HG03575 (cell line): ENCODE data around the gene RXRG.
"Not testable (repeated sequence)": the region's sequence is repeated elsewhere in the genome, so short reads cannot be mapped to it uniquely, and the experiment has no call there.

Experiments used
- ATAC-seq: cut with Tn5 transposase; IDR thresholded peaks from one replicate; pipeline ENCODE4 v1.9.1; 2021; ENCODE audit not compliant: unreplicated experiment, insufficient number of reproducible peaks, low FRiP score; ENCODE audit errors: extremely low read depth

RXRG gene

GRCh38 chr1:165444897-165445370 is at the start of gene RXRG:
TSS of gene RXRG (minus strand) at chr1:165445126. CDS start at chr1:165444893, 233 bp downstream.
- ATAC-seq, result no peak

- ATAC-seq, result no peak
Observed at GRCh38 chr1:165492845-165493373, 48.0 kb upstream of the RXRG start.

GRCh38 chr1:165490175-165490574 is 45.2 kb upstream of the RXRG start:
- no peak for ATAC-seq

- ATAC-seq, result no peak
Observed at GRCh38 chr1:165487921-165488320, 43.0 kb upstream of the RXRG start.

- no peak for ATAC-seq
Observed at GRCh38 chr1:165486663-165487062, 41.7 kb upstream of the RXRG start.

GRCh38 chr1:165485716-165486115 is 40.8 kb upstream of the RXRG start:
- ATAC-seq, result no peak

- no peak for ATAC-seq
Observed at GRCh38 chr1:165484532-165484931, 39.6 kb upstream of the RXRG start.

DNA sequence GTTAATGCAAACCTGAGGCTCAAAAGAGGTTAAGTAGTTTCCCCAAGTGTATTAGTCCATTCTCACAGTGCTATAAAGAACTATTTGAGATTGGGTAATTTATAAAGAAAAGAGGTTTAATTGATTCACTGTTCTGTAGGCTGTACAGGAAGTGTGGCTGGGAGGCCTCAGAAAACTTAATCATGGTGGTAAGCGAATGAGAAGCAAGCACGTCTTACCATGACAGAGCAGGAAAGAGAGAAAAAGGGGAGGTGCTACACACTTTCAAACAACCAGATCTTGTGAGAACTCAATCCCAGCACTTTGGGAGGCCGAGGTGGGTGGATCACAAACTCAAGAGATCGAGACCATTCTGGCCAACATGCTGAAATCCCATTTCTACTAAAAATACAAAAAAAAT is 38.5 kb upstream of the RXRG start:
- ATAC-seq, result no peak

DNA sequence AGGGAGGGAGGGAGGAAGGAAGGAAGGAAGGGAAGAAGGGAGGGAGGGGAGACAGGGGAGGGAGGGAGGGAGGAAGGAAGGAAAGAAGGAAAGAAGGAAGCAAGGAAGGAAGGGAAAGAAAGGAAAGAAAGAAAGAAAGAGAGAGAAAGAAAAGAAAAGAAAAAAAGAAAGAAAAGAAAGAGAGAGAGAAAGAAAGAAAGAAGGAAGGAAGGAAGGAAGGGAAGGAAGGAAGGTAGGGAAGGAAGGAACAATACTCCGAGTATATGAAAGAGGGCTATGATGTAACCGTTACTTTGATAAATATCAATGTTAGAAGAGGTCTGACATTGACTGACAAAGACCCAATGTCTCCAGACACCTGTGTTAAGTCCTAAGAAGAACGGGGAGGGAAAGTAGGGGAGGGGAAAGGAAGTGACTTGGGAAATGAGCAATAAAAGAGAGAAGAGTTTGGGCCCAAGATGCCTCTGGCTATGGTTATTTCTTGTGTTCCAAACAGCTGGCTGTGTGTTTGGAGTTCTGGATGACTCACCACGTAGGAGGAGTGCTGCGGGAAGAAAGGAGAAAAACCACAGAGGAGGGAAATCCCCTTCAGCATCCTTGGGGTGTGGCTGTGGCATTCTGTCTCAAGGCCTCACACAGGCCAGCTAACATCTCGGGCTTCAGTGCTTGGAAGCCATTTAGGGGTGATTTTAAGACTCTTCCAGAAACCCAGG is 37.0 kb upstream of the RXRG start:
- no peak for ATAC-seq

DNA sequence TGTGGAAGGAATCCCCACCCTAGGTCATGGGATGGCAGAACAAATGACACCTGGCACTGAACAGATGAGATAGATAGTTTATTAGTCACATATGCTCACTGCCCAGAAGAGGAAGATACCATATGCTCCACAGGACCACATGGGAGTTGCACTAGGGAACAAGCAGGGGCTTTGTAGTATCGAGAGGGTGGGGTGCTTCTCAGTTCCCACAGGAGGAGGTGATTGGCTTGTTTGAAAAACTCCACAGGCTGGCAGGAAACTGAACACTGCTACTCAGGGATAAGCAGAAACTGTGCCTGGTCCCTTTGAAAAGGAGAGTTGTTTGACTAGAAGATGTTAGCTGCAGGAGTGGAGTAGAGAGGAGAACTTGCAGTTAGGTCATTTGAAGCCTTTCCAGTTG is 31.9 kb upstream of the RXRG start:
- ATAC-seq, result no peak

GRCh38 chr1:165474196-165474595 is 29.3 kb upstream of the RXRG start:
- ATAC-seq, result no peak

GRCh38 chr1:165473081-165473480 is 28.2 kb upstream of the RXRG start:
- no peak for ATAC-seq

DNA sequence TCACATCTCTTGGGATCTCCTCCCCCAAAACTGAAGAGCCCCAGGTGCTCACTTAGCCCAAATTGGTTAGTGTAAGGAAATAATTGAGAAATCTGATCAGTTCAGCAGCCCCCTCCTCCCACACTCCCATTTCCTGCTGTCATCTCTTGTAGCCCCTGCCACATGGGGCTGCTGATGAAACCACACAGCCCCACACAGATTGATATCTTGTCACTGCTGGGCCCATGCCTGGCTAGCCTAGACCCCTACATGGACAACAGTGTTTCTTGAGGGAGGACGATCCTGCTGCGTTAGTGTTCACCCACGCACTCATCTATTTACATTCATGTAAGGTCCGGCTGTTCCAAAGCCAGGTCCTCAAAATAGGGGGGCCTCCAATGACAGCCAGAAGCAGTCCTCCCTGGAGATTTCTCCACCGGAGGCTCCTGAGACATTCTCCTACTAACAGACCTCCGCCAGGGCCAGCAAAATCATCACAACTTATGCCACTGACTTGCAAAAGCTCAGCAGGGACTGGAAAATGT is 23.9 kb upstream of the RXRG start:
- ATAC-seq, result no peak

DNA sequence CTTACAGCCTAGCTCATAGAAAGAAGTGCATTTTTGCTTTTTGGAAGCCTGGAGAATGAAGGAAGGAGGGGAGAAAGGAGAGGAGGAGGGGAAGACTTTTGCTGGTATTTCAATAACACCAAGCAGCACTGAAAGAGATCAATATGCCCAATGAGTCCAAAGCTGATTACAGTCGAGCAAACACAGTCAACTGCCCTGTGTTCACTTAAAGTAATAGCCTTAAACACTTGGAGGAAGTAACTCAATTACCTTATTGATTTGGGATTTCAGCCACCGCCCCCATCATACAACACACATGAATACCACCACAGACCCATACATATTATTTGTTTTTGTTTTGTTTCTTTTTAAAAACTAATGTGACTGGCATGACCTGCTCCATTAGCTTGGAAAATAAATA is 23.3 kb upstream of the RXRG start:
- ATAC-seq, result no peak

DNA sequence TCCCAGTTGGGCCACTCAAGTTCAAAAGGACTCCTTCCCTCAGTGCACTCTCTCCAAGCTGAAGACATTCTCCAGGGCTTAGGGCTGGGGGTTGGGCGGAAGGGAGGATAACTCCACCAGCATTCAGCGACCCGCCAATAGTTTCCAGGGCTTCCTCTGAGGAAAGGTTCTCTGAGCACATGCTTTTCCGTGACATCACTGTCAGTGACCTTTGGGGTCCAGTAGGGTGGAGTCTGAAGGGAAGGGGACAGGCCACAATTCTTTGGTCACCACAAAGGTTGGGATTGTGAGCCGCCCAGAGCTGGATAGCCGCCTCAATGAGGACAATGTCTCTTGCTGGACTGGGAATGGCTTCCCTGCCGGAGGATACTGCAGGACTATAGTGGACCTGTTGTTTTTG is 22.8 kb upstream of the RXRG start:
- no peak for ATAC-seq

- no peak for ATAC-seq
Observed at GRCh38 chr1:165463978-165464377, 19.1 kb upstream of the RXRG start.

DNA sequence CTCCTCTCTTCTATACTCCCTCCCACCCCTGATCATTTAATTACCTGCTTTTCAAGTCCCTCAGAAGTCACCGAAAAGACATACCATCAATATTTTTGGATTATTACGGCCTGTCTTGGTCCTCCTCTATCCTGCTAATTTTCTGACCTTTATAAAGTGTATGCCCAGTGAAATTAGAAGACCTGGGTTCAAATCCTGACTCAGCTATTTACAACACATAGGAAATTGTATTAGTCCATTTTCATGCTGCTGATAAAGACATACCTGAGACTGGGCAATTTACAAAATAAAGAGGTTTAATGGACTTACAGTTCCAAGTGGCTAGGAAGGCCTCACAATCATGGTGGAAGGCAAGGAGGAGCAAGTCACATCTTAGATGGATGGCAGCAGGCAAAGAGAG is 14.8 kb upstream of the RXRG start:
- ATAC-seq, result not testable (repeated sequence)

- no peak for ATAC-seq
Observed at GRCh38 chr1:165456861-165457260, 11.9 kb upstream of the RXRG start.

DNA sequence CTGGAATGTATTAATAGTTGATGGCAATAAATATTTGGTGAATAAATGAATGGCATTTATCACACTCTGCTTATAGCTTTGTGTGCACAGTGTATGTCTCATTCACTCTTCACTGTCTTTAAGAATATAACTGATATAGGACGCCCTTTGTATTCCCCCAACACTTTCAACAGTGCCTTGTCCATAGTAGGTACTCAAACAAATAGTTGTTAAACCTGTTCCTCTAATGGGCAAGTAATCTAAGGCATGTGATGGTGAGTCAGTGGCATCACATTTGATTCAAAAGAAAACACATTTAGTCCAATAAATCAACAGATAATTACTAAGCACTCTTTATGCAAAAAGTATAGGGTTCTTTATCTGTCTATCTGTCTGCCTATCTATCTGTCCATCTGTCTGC is 11.2 kb upstream of the RXRG start:
- no peak for ATAC-seq

GRCh38 chr1:165455111-165455510 is 10.2 kb upstream of the RXRG start:
- ATAC-seq, result no peak
